CD4-positive, alpha-beta T cell treated with Interleukin-15 for 4 hours (primary cell): ENCODE measurements around the gene DRD3.

Source experiments
- DNase-seq: peaks from one replicate; pipeline ENCODE4 v3.0.0-alpha.2; 2020; ENCODE audit warnings: low spot score

Gene DRD3

DNA sequence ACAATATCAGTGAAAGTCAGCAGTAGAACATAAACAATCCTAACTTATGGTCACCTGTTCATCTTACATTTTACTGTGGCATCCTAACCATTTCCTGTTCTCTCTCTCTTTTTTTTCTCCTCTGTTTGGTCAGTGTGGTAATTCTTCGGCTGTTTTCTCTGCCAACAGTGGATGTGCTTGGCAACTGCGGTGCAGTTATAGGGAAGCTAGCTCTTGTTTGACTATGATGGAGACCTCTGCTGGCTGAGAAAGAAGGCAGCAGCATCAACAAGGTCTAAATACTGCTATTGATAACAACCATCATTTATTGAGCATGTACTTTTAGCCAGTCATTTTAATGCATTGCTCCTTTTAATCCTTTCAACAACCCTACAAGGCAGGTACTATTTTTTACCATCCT is 723 bp upstream of the DRD3 start:
- peak; percentile 9 for DNase-seq

DNA sequence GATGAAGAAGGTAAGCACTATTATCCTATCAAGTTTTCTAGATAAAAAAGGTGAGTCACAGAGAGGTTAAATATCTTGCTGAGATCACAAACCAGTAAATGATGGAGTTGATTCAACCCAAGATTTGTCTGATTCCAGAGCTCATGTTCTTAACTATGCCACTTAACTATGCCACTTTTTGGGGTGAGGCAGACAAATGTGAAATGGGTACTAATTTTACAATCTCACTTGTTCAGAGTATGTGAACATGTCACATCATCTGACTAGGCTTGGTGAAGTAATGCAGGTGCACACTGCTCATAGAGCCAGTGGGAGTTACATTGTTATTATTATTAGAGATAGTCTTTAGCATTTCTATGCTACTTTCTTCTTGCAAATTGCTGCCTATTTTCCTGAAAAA is 2.0 kb downstream of the DRD3 start:
- DNase-seq: no peak

DNA sequence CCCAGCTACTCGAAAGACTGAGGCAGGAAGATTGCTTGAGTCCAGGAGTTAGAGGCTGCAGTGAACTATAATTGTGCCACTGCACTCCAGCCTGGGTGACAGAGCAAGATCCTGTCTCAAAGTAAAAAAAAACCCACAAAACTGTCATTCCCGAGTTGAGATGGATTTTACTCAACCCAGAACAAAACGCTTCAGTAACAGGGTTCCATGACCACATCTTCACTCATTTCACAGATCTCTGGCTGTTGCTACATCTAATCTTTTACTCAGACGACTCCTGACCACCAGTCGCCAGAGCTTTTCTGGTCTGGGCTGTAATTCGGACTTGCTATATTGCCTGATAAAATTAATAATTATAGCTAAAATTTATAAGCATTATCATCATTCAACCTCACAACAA is 2.4 kb downstream of the DRD3 start:
- DNase-seq: no peak

DNA sequence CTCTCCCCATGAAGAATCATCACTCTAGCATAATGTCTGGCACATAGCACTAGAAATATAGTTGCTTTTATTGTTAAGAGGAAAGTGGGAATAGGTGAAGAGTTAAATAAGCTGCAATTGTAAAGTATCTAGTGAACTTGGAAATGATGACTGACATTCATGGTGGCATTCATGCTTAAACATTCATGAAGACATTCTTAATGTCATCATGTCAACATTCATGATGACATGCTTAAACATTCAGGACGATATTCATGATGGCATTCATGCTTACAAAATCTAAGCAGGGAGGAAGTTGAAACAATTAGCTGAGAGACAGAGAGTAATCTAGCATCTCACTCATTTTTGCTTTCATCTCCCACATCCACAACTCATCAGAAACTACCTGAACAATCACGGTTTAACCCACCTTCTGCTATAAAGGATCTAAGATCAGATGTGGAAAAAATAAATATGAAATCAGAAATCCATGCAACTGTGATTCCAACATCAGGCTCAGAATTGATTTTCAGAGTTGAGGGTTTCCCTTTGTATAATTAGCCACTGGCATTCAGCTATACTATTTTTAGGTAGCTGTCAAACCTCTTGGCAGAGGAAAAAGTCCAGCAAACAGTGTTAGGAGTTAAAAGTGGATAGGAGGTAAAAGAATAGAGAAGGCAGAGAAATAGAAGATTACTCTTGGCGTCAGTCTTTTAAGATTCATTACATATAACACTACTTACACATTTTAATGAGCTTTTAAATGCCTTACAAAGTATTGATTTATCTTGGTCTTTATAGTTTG is 3.5 kb downstream of the DRD3 start:
- DNase-seq: no peak

DNA sequence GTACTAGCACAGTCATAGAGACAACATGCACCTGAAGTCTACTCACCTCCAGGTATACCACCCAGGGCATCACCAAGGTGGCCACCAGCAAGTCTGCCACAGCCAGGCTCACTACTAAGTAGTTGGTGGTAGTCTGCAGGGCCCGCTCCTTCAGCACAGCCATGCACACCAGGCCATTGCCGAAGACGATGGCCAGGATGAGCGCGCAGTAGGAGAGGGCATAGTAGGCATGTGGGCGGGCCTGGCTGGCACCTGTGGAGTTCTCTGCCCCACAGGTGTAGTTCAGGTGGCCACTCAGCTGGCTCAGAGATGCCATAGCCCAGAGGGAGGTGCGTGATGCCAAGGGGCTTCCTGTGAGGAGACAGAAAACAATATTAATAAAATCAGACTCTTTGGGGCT is 7.2 kb downstream of the DRD3 start:
- no peak for DNase-seq

DNA sequence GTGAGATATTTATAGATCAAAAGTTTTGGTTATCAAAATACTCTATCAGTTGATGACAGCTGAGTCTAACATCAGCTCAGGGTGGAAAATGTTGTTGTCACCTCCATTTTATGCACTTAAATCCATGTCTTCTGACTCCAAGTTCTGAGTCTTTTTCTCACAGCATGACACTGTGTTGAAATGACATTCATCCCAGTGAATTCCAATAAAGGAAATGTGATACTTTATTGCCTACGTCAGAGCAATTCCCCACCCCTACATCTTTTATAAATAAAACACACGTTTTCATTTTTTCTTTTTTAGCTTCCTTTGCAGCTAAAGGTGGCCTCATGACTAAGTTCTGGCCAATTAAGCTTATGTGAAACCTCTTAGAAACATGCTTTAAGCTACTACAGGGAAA is 10.7 kb downstream of the DRD3 start:
- DNase-seq: no peak

DNA sequence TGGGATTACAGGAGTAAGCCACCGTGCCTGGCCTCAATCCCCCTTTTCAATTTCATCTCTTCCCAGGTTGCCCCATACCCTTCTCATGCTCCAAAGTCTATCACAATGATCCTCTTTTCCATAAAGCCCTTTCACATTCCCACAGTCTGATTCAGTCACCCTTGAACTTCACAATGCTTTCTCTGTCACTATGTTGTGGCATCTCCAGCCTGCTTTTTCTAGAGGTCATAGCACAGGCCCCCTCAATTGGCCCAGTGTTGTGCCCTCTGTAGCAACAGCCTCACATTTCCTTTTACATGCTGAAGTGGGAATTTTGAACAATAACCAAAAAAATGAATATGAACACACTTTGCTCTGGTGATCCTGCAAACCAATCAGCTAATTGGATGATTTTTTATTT is 21.5 kb downstream of the DRD3 start:
- DNase-seq: no peak

DNA sequence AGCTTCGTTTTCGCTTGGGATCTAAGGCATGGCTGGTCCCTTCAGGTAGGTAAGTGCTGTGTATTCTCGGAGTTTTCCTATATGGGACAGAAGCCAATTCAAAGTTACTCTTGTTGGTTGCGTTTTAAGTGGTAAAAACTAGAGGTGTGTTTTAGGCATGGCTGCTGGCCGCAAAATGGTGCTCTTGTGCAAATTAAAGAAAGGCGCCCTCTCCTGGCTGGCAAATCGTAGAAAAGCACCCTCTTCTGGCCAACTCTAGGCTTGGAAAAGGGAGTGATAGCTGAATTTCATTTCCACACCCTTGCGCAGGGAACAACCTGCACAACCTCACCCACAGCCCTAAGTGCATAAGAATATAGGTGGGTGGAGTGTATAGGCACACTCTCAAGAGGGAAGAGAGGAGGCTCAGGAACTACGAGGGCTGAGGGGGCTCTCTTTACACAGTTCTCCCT is 23.5 kb downstream of the DRD3 start:
- DNase-seq: peak; percentile 23

DNA sequence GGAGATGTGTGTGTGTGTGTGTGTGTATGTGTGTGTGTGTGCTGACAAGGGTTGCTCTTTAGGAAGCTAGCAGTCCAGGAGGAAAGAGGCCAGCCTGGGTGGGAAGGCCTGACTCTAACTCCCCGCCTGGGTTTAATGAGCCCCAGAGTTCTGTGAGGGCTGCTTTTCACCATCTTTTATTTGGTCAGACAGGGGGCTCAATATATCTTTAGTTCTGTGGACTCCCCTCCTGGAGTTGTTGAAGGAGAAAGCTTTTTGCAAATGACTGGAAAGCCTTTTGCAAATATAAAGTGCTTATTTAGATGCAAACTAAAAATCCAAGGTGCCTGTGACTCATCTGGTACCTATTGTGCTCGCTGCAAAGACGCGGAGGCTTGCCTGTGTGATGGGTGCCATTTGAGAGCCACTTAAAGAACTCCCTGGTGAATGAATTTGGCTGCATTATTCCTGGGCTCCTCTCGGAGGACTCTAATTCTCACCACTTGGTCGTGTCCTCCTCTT is 24.5 kb downstream of the DRD3 start:
- DNase-seq: no peak

DNA sequence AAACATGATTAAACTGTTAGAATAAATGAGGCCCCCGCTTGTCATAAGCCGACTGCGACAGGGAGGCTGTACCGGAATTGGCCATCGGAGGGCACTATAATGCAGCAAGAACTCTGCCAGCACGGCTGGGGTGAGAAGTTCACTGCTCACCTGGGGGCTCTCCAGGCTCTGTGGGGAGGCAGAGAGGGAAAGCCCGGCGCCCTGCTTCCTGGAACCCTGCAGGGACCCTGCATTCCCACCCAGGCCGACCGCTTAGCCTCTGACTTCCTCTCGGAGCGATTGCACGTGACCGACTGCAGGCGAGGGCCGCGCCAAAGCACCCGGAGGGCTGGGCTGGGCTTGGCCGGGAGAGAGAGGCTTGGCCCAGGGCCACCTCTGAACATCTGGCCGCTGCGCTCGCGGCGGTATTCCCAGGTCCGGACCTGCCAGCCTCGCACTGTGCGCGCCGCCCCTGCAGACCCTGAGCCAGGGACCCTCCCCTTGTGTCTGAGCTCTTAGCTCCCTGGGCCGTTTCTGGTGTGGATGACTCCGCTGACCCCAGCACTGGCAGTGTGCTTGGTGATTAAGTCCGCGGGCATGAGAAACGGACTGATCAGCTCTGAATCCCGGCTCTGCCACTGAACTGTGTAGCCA is 26.2 kb downstream of the DRD3 start:
- peak; percentile 86 for DNase-seq

DNA sequence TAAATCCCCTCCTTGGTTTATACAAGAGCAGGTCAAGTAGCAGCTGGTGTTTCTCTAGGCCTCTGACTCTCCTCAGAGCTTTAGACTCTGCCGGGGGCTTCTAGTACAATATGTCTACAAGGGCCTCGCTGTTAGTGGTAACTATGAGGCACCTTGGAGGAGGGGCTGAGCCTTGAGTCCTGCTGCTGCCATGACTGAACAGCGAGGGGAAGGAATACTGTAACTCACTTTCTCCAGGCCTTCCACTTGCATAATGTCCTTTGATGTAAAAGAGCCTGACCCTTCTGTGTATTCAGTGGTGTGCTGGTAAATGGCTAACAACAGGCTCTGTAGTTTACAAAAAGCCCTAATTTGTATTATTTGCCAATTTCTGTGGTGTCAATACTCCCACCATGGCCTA is 27.8 kb downstream of the DRD3 start:
- no peak for DNase-seq

DNA sequence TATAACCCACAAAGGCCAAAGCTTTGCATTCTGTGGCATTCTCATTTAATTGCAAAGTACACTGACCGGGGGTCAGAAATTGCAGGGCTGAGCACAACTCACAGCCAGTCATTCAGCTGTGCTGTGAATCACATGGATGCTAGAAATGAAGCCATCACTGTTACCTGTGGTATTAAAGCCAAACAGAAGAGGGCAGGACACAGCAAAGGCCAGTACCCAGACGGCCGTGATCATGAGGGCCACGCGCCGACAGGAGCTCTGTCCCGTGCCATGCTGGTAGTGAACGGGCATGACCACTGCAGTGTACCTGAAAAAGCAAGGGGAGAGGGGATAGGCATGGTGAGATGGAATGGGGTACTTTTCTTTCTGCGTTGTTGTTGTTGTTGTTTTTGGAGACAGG is 31.6 kb downstream of the DRD3 start:
- no peak for DNase-seq

DNA sequence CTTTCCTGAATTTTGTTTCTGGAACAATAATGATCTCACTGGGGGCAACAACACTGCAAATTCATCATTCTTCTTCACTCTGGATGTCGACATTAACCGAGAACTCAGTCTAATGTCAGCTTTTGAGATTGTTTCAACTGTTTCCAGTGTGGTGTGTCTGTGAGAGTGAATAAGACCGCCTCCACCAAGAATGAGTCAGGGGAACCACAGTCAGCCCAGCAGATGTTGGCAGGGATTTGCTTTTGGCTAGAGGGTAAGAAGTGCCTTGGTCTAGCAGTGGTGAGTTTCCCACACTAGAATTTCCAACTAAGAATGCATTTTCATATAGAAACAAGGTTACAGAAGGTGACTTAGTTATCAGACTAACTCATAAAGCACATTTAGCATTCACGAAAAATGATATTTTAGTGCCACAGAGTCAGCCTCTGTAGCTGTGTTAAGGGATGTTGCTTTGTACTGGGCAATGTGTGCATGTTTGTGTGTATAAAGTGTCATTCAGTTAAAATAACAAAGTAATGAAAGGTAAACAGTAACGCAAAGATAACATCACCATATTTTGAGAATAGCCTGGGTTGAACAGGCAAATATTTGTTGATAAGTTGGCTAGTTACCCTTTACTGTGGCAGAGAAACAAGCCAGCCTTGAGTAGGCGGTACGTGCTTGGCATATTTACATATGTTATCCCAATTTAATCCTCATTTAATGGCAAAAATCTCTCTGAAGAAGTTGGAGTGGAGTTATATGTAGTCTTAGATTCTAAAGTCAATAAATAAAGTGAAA is 33.8 kb downstream of the DRD3 start:
- DNase-seq: no peak

DNA sequence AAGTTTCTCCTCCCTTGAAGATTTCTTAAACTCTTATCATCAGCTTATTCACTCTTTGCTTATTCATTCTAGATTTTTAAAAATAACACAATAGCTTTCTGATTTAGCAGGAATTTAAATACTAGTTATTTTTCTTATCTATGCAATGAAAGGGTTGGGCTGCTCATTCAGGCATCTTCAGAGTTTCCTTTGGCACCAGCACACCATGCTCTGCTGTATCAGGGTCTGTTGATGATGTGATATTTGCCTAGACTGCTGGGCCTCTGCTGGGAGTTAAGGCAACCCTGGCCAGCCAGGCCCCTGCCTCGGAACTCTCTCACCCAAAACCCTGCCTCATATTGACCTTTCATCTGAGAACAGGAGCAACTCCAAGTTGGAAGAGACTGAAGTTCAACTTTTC is 35.0 kb downstream of the DRD3 start:
- DNase-seq: no peak

DNA sequence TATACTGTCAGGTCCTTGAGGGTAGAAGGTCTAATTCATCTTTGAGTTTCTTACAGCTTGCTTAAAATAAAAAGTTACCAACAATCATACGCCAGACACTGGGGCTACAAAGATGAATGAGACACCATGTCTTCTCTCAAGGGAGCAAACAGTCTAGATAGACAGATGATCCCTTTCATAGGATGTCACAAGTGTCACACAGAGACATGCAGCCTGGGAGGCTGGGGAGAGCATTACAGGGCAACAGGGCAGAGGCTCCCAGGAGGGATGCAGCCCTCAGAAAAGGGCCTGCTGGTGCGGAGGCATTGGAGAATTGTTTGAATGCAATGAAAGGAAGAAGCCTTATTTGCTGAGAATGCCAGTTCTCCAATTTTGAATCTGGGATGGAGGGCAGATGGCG is 39.0 kb downstream of the DRD3 start:
- no peak for DNase-seq

DNA sequence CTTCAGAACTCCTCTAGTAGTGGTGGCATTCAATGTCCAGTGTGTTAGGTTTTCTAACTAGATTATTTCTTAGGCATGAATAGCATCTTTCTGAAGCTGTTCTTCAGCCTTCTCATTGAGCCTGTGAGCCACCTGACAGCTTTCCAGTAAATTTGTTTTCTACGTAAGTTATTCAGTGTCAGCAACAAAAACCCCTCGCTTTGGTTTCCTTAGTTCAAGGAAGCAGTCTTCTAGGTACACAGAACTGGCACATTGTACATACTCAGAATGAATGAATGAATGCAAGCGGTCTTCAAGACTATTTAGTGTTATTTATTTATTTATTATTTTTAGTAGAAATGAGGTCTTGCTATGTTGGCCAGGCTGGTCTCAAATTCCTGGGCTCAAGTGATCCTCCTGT is 44.9 kb downstream of the DRD3 start:
- no peak for DNase-seq

DNA sequence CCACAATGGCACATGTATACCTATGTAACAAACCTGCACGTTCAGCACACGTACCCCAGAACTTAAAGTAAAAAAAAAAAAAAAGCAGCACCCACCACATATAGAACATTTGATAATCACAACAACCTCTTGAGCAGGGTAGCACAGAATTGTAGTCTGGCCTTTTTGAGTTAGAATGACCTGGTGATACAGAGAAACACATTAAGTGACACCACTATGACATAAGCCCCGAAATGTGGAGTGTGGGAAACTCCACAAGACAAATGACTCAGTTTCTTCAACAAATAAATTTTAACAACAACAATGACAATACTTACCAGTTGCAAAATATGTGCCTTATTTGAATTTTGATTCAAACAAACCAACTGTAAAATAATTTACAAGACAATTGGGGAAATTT is 46.4 kb downstream of the DRD3 start:
- DNase-seq: no peak

DNA sequence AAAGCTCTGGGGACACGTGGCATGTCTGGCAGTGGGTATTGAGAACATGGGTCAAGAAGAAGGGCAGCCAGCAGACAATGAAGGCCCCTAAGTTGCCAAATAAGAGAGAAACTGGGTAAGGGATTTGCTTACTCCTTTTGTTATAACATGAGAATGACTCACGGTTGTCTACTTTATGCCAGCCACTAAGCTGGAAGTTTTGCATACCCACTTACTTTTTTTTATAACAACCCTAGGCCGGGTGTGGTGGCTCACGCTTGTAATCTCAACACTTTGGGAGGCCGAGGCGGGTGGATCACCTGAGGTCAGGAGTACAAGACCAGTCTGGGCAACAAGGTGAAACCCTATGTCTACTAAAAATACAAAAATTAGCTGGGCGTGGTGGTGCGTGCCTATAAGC is 50.0 kb downstream of the DRD3 start:
- no peak for DNase-seq

DNA sequence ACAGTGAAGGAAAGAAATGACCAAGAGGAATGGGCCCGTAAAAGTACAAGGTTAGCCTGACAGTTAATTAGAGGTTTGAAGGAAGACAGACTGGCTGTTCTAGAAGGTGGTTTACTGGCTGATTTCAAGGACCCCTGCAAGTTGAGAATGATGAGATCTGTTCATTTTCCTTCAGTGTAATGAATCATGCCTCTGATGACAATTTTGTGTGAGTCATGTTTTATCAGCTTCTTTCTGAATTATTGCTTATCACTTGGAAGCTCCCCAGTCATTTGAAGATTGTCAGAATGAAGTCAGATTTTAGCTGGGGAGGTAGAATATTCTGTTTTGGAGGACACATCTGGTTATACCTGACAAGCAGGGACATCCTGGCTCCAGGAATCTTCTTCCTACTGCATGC is 50.6 kb downstream of the DRD3 start:
- DNase-seq: no peak

DNA sequence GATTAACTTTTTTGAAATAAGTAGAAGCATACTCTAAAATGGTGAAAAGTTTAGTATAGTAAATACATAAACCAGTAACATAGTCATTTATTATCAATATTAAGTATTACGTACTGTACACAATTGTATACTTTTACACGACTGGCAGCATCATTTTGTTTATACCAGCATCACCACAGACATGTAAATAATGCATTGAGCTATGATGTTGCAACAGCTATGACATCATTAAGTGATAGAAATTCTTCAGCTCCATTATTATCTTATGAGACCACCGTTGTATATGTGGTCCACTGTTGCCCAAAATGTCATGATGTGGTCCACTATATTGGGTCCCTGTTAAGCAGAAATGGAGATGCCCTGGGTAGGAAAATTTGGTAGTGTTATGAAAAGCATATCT is 51.3 kb downstream of the DRD3 start:
- no peak for DNase-seq

DNA sequence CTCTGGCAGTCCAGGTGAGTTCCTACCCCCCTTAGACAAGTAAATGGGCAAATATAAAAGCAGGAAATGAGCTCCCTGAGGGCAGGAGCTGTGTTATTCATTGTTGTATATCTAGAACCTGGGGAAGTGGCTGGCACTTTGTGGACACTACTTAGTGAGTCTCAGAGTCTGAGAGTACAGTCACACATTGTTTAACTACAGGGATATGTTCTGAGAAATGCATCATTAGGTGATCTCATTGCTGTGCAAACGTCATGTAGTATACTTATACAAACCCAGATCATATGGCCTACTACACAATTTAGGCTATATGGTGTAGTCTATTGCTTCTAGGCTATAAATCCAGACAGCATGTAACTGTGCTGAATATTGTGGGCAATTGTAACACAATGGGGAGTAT is 52.4 kb downstream of the DRD3 start:
- no peak for DNase-seq

DNA sequence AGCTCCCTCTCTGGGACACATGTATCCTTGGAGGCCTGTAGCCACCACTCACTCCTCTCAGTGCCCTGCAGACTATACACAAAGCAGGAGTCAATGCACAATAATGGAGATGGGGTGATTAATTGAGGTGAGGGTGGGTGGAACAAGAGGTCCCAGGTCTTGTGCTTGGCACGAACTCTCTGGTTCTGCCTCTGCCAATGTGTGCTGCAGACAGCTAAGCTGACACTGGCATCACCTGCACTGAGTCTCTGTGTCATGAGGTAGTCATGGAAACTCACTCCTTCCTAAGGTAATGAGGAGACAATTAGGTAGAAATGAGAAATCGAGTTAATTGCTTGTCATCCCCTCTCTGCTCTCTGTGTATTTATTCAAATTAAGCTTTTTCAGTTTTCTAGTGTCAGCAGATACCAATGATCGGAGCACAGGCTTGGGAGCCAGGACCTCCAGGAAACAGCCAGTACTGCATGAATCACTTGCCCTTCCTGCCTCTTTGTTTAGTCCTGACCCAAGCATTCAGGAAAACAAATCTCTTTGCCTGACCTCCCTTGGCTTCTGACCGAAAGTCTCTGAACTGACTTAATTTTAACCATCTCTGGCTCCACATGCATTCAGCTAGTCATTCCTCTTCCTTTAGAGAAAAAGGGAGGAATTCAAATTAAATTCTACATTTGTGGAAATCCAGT is 56.7 kb downstream of the DRD3 start:
- DNase-seq: no peak
